Measurements from ENCODE around the gene NUP210. TPM values are rescaled to one million over a fixed set of nuclear protein-coding genes. Genes with fewer than 3 reads are reported as not detected.

Gene NUP210
- total RNA-seq, result 100 to 1,000 TPM; 153 to 161 TPM

DNA sequence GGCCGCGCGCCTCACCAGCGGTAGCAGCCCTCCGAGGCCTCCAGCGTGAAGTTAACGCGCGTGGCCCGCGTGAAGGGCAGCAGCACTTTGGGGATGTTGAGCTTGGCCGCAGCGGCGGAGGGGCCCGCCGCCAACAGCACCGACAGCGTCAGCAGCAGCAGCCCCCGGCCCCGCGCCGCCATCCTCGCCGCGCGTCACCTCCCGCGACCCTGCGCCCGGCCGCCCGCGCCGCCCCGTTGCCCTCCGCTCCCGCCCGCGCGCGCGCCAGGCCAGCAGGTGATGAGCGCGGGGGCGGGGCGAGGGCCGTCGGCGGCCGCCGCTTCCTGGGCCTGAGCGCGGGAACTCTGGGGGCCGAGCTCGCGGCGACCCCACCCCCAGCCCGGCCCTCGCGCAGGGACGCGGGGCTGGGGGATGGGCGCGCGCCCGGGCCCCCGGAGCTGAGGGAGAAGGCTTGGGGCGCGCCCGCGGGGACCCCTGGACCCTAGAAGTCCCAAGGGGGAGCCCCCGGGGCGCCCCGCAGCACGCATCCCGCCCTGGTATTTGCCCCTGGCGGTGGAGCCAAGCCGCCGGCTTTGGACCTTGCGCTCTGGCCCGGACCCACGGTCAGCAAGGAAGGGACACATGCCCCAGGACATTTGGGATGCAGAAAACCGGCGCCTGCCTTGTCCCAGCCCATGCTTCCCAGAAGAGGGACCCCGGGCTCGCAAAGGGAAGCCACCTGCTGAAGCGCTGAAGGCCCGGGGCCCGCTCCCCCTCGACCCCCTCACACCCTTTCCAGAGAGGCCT is at the start of gene NUP210:
NUP210 (minus strand) TSS at position 278 of the 786 bp plus-strand sequence; CDS start at position 182, 96 bp downstream.
- peak within 1 kb of the TSS; percentile 100 for H3K27ac Mint-ChIP-seq
- peak within 1 kb of the TSS; percentile 99 for H3K4me3 Mint-ChIP-seq
- ChIA-PET CTCF (interaction anchor here (0.6 to 8.5 kb wide), 4 partner anchors 32 to 329 kb away, joined by 3 to 119 read pairs (median 5); no protein-coding TSS in a partner anchor), POLR2A (interaction anchor here (0.9 to 7.8 kb wide), 18 partner anchors 9 to 579 kb away, joined by 3 to 134 read pairs (median 4); partner anchors contain the start of genes HDAC11 and RPL32)
- H3K36me3 Mint-ChIP-seq (ENCODE audit: low read depth), result peaks cover 39% of the 10 kb centered on the region
- peaks cover 59% of the 10 kb centered on the region for H3K4me1 Mint-ChIP-seq
- H3K9me3 Mint-ChIP-seq, result no peaks in the 10 kb centered on the region
- H3K27me3 Mint-ChIP-seq, result no peaks in the 10 kb centered on the region
- DNase-seq, result peak; percentile 72

- Mint-ChIP-seq H3K4me1 (no peaks in the 10 kb centered on the region), H3K4me3 (no peak overlapping the region), H3K27ac (no peak overlapping the region), H3K27me3 (peaks cover 33% of the 10 kb centered on the region), H3K36me3 (ENCODE audit: low read depth) (no peaks in the 10 kb centered on the region), H3K9me3 (no peaks in the 10 kb centered on the region)
- CTCF ChIA-PET, result interaction anchor here (0.6 to 1.0 kb wide), 2 partner anchors 31 to 181 kb away, joined by 3 to 5 read pairs; no protein-coding TSS in a partner anchor
- POLR2A ChIA-PET, result interaction anchor here (1.5 kb wide), 1 partner anchor 12 kb away, joined by 4 read pairs; no protein-coding TSS in a partner anchor
- DNase-seq, result no peak
These were observed 46.7 kb upstream of the NUP210 start for GRCh38 chr3:13466781-13467180.

- DNase-seq, result no peak
- H3K9me3 Mint-ChIP-seq, result no peaks in the 10 kb centered on the region
- no peak overlapping the region for H3K4me3 Mint-ChIP-seq
- H3K4me1 Mint-ChIP-seq, result no peaks in the 10 kb centered on the region
- H3K27ac Mint-ChIP-seq, result no peak overlapping the region
- POLR2A ChIA-PET, result no interaction called here
- no peaks in the 10 kb centered on the region for H3K36me3 Mint-ChIP-seq (ENCODE audit: low read depth)
- CTCF ChIA-PET, result no interaction called here
- H3K27me3 Mint-ChIP-seq, result peaks cover 22% of the 10 kb centered on the region
These were observed 45.2 kb upstream of the NUP210 start for GRCh38 chr3:13465236-13465873.

GRCh38 chr3:13463618-13464400 is 43.7 kb upstream of the NUP210 start:
- Mint-ChIP-seq H3K4me3 (no peak overlapping the region), H3K36me3 (ENCODE audit: low read depth) (no peaks in the 10 kb centered on the region), H3K9me3 (no peaks in the 10 kb centered on the region), H3K27me3 (peaks cover 20% of the 10 kb centered on the region), H3K27ac (no peak overlapping the region), H3K4me1 (no peaks in the 10 kb centered on the region)
- no peak for DNase-seq
- ChIA-PET CTCF (interaction anchor here (1.0 to 3.8 kb wide), 5 partner anchors 12 to 372 kb away, joined by 3 to 27 read pairs (median 15); partner anchors contain the start of gene HDAC11), POLR2A (interaction anchor here (1.4 to 1.5 kb wide), 2 partner anchors 11 to 16 kb away, joined by 3 to 5 read pairs; partner anchors contain the start of gene HDAC11)

DNA sequence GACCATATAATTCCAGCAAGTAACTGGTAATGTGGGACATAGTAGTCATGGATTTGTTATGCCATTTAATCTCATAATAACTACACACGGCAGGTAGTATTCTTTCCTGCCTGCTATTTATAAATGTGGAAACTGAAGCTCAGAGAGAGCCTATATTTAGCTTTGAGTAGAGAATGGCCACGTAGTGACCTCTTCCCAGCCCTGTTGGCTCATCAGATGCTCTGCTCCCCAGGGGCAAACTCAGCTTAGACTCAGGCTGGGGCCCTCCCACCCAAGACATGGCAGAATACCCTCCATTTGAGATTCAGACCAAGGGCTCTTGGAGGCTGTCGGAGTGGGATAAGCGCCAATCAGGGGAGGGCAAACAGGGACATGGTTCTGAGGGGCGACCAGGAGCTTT is 42.7 kb upstream of the NUP210 start:
- H3K27ac Mint-ChIP-seq, result no peak overlapping the region
- no peaks in the 10 kb centered on the region for H3K9me3 Mint-ChIP-seq
- no peak overlapping the region for H3K4me3 Mint-ChIP-seq
- DNase-seq, result no peak
- H3K4me1 Mint-ChIP-seq, result no peaks in the 10 kb centered on the region
- H3K36me3 Mint-ChIP-seq (ENCODE audit: low read depth), result no peaks in the 10 kb centered on the region
- ChIA-PET POLR2A (interaction anchor here (1.5 kb wide), 2 partner anchors 17 to 70 kb away, joined by 3 to 5 read pairs; partner anchors contain the start of gene HDAC11), CTCF (interaction anchor here (0.7 to 3.8 kb wide), 9 partner anchors 9 to 371 kb away, joined by 3 to 27 read pairs (median 3); partner anchors contain the start of gene HDAC11)
- peaks cover 15% of the 10 kb centered on the region for H3K27me3 Mint-ChIP-seq

GRCh38 chr3:13462125-13462629 is 42.1 kb upstream of the NUP210 start:
- ChIA-PET CTCF (interaction anchor here (0.7 to 3.8 kb wide), 12 partner anchors 9 to 370 kb away, joined by 3 to 27 read pairs (median 4); partner anchors contain the start of gene HDAC11), POLR2A (interaction anchor here (1.5 kb wide), 1 partner anchor 69 kb away, joined by 3 read pairs; no protein-coding TSS in a partner anchor)
- Mint-ChIP-seq H3K27me3 (peaks cover 12% of the 10 kb centered on the region), H3K27ac (no peak overlapping the region), H3K9me3 (no peaks in the 10 kb centered on the region), H3K4me3 (no peak overlapping the region), H3K4me1 (no peaks in the 10 kb centered on the region), H3K36me3 (ENCODE audit: low read depth) (no peaks in the 10 kb centered on the region)
- no peak for DNase-seq

DNA sequence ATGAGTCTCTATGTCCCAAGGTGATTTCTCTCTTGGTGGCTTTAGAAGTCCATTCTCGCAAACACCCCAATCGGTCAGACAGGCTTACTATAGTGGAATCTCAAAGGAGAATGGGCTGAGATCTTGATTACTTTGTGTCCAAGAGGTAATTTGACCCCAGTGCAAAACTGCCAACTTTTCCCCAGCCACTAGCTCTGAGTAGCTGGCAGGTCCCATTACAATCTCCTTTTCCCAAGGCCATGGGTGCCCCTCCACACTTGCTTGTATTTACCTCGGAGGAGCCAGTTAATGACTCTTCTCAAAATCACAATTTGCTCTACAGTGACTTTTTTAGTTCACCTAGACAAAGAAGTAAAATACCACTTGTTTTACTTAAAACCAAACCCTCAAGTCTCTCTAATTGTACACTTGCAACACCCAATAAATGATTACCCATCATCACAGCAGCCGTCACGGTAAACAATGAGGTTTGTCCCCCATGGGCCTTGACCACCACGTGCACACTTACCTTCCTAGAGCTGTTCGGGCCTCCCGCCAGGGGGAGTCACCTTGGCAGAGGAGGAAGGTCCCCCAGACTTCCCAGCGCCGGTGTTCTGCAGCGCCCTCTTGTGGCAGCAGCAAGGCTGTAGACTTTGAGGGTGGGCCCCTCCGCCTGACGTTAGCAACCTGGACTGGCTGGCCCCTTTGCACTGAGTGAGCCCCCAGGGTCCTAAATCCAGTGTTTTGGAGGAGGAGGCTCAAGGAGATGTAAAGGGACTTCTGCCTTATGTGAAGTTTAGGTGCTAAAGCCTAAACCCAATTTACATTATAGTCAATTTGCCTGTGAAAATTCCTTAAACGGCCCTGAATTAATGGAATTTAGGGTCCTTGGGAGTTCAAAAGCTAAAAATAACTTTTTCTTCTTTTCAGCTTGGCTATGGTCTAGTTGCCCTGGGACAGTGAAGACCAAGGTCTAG is 41.3 kb upstream of the NUP210 start:
- Mint-ChIP-seq H3K4me3 (no peak overlapping the region), H3K36me3 (ENCODE audit: low read depth) (no peaks in the 10 kb centered on the region), H3K4me1 (no peaks in the 10 kb centered on the region), H3K27ac (no peak overlapping the region), H3K27me3 (peaks cover 12% of the 10 kb centered on the region), H3K9me3 (no peaks in the 10 kb centered on the region)
- DNase-seq, result peak; percentile 81
- POLR2A ChIA-PET, result interaction anchor here (1.5 kb wide), 1 partner anchor 69 kb away, joined by 3 read pairs; no protein-coding TSS in a partner anchor
- CTCF ChIA-PET, result interaction anchor here (0.7 to 3.8 kb wide), 12 partner anchors 9 to 369 kb away, joined by 3 to 27 read pairs (median 4); partner anchors contain the start of gene HDAC11

- ChIA-PET CTCF (interaction anchor here (0.7 to 3.8 kb wide), 9 partner anchors 8 to 368 kb away, joined by 3 to 27 read pairs (median 4); partner anchors contain the start of gene HDAC11), POLR2A (no interaction called here)
- Mint-ChIP-seq H3K36me3 (ENCODE audit: low read depth) (no peaks in the 10 kb centered on the region), H3K4me3 (no peak overlapping the region), H3K27ac (no peak overlapping the region), H3K4me1 (no peaks in the 10 kb centered on the region), H3K27me3 (peaks cover 7% of the 10 kb centered on the region), H3K9me3 (no peaks in the 10 kb centered on the region)
- DNase-seq, result no peak
These were observed 40.2 kb upstream of the NUP210 start for GRCh38 chr3:13460341-13460736.

GRCh38 chr3:13459605-13460340 is 39.7 kb upstream of the NUP210 start:
- Mint-ChIP-seq H3K27me3 (peaks cover 4% of the 10 kb centered on the region), H3K9me3 (no peaks in the 10 kb centered on the region), H3K4me3 (no peak overlapping the region), H3K36me3 (ENCODE audit: low read depth) (no peaks in the 10 kb centered on the region), H3K4me1 (no peaks in the 10 kb centered on the region), H3K27ac (no peak overlapping the region)
- no peak for DNase-seq
- CTCF ChIA-PET, result interaction anchor here (0.7 to 3.7 kb wide), 4 partner anchors 20 to 368 kb away, joined by 3 to 15 read pairs (median 6); partner anchors contain the start of gene HDAC11
- POLR2A ChIA-PET, result no interaction called here

DNA sequence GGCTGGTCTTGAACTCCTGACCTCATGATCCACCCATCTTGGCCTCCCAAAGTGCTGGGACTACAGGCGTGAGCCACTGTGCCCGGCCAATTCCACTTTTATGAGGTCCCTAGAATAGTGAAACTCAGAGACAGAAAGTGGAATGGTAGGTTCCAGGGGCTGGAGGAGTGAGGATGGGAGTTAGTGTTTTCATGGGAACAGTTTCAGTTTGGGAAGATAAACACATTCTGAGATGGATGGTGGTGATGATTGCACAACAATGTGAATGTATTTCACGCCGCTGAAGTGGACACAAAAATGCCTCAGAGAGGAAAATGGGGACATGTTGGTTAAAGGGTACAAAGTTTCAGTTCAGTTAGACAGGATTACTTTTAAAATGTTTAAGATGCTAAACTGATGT is 37.5 kb upstream of the NUP210 start:
- POLR2A ChIA-PET, result interaction anchor here (1.7 kb wide), 1 partner anchor 42 kb away, joined by 4 read pairs; no protein-coding TSS in a partner anchor
- Mint-ChIP-seq H3K4me3 (no peak overlapping the region), H3K4me1 (peaks cover 3% of the 10 kb centered on the region), H3K27me3 (no peaks in the 10 kb centered on the region), H3K36me3 (ENCODE audit: low read depth) (no peaks in the 10 kb centered on the region), H3K9me3 (no peaks in the 10 kb centered on the region), H3K27ac (no peak overlapping the region)
- CTCF ChIA-PET, result interaction anchor here (1.5 kb wide), 1 partner anchor 111 kb away, joined by 4 read pairs; no protein-coding TSS in a partner anchor
- no peak for DNase-seq

- ChIA-PET CTCF (interaction anchor here (1.1 to 5.5 kb wide), 4 partner anchors 24 to 364 kb away, joined by 3 to 105 read pairs (median 4); partner anchors contain the start of gene HDAC11), POLR2A (no interaction called here)
- DNase-seq, result no peak
- Mint-ChIP-seq H3K27ac (no peak overlapping the region), H3K9me3 (no peaks in the 10 kb centered on the region), H3K36me3 (ENCODE audit: low read depth) (no peaks in the 10 kb centered on the region), H3K27me3 (no peaks in the 10 kb centered on the region), H3K4me3 (no peak overlapping the region), H3K4me1 (peaks cover 17% of the 10 kb centered on the region)
These were observed 35.5 kb upstream of the NUP210 start for GRCh38 chr3:13455644-13456043.
